Esophagus squamous epithelium (tissue), 4 donors: ENCODE measurements around the gene NR1H3.

Source experiments
- CTCF ChIP-seq, 6 experiments: fragments of 450-650 bp in 4 of 6; fragments of 200-600 bp in 2 of 6; sonication (generic) in 2 of 6; IDR thresholded peaks; one replicate each; pipeline ENCODE4 v1.5.1; 2016 to 2019; ENCODE audit warnings: antibody characterized with exemption in 6 of 6, mild to moderate bottlenecking in 4 of 6, moderate library complexity in 4 of 6
- POLR2A ChIP-seq, 4 donors: fragments of 450-650 bp; IDR thresholded peaks; one replicate each; pipeline ENCODE4 v1.6.1; 2017; ENCODE audit warnings: antibody characterized with exemption in 4 of 4, mild to moderate bottlenecking in 4 of 4, moderate library complexity in 3 of 4

- TF ChIP-seq CTCF (IDR thresholded peaks at IDR 0.05) (no peak), POLR2A (IDR thresholded peaks at IDR 0.05) (no peak)
These were observed 2.6 kb downstream of the NR1H3 start for GRCh38 chr11:47260366-47260765.
